Sigmoid colon (tissue), 4 donors: ENCODE results near the gene YIF1B.

Experiments
- POLR2A ChIP-seq, 2 donors: fragments of 450-650 bp; IDR thresholded peaks; one replicate each; pipeline ENCODE4 v1.6.1; 2016; ENCODE audit warnings: antibody characterized with exemption in 2 of 2, mild to moderate bottlenecking in 2 of 2, moderate library complexity in 2 of 2
- POLR2AphosphoS5 ChIP-seq, 4 donors: sonication (generic); formaldehyde crosslinking; IDR thresholded peaks; one replicate each; pipeline ENCODE4 v1.6.1; 2017; ENCODE audit warnings: antibody characterized with exemption in 4 of 4
- TF ChIP-seq, protein P1 (sequence below), 4 experiments: fragments of 450-650 bp in 3 of 4; fragments of 200-600 bp in 1 of 4; IDR thresholded peaks; one replicate each; pipeline ENCODE4 v1.5.1; 2016 to 2019; ENCODE audit warnings: antibody characterized with exemption in 4 of 4, mild to moderate bottlenecking in 3 of 4, moderate library complexity in 2 of 4

DNA sequence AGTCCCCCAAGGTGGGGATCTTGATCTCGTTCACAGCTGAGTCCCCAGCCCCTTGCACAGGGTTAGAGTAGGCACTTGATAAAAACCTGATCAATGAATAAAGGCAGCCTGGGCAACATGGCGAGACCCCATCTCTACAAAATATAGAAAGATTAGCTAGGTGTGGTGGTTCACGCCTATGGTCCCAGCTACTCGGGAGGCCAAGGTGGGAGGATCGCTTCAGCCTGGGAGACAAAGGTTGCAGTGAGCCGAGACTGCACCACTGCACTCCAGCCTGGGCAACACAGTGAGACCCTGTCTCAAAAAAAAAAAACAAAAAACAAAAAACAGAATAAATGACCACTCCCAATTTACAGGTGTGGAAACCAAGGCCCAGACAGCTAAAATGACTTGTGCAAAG, 4.8 kb downstream of the YIF1B start:
- TF ChIP-seq POLR2AphosphoS5 (IDR thresholded peaks at IDR 0.05) = no peak
- TF ChIP-seq, protein P1, sequence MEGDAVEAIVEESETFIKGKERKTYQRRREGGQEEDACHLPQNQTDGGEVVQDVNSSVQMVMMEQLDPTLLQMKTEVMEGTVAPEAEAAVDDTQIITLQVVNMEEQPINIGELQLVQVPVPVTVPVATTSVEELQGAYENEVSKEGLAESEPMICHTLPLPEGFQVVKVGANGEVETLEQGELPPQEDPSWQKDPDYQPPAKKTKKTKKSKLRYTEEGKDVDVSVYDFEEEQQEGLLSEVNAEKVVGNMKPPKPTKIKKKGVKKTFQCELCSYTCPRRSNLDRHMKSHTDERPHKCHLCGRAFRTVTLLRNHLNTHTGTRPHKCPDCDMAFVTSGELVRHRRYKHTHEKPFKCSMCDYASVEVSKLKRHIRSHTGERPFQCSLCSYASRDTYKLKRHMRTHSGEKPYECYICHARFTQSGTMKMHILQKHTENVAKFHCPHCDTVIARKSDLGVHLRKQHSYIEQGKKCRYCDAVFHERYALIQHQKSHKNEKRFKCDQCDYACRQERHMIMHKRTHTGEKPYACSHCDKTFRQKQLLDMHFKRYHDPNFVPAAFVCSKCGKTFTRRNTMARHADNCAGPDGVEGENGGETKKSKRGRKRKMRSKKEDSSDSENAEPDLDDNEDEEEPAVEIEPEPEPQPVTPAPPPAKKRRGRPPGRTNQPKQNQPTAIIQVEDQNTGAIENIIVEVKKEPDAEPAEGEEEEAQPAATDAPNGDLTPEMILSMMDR (IDR thresholded peaks at IDR 0.05) = no peak
- TF ChIP-seq POLR2A (IDR thresholded peaks at IDR 0.05) = no peak
